Panc1 (cell line): ENCODE results near the gene TXNL1. TPM values are rescaled to one million over a fixed set of nuclear protein-coding genes. Genes with fewer than 3 reads are reported as not detected.

Source experiments
- ATAC-seq: fragments of 200-7000 bp; cut with Tn5 transposase; 2 replicates; pipeline ENCODE4 v1.9.1; 2020; ENCODE audit warnings: mild to moderate bottlenecking, moderate library complexity
- BruUV-seq: library from RNA; stranded (reverse); fragments of 400-500 nt; replicated peaks from 2 replicates; lab custom pipeline; 2021; lab: Mats Ljungman, UMichigan
- CTCF ChIA-PET: fragments of 300-600 bp; sonication (Branson Sonifier 250); formaldehyde crosslinking; loops from one replicate; lab custom pipeline; 2022; ENCODE audit warnings: antibody characterized with exemption; lab: Charles Lee
- POLR2A ChIA-PET: fragments of 300-600 bp; sonication (Branson Sonifier 250); formaldehyde crosslinking; loops from one replicate; lab custom pipeline; 2022; ENCODE audit warnings: antibody characterized with exemption; lab: Charles Lee
- DNase-seq: peaks from one replicate; pipeline ENCODE4 v3.0.0-alpha.2; 2010; ENCODE audit warnings: low read depth, low spot score
- H3K27ac ChIP-seq: 2 replicates; pipeline ENCODE4 v1.5.1; 2011; ENCODE audit warnings: mild to moderate bottlenecking, low read length, inconsistent platforms
- H3K27me3 ChIP-seq: fragments of 200-500 bp; sonication (Bioruptor generic); 2 replicates; pipeline ENCODE4 v1.6.0; 2014; ENCODE audit warnings: low read length, inconsistent platforms; ENCODE audit not compliant: control insufficient read depth, insufficient read depth
- H3K36me3 ChIP-seq: fragments of 200-500 bp; sonication (Bioruptor generic); 2 replicates; pipeline ENCODE4 v1.5.1; 2014; ENCODE audit warnings: inconsistent platforms, mild to moderate bottlenecking, low read length, moderate library complexity; ENCODE audit not compliant: control insufficient read depth, insufficient read depth
- H3K4me1 ChIP-seq: 2 replicates; pipeline ENCODE4 v1.5.1; 2011; ENCODE audit warnings: inconsistent platforms, mild to moderate bottlenecking, low read length, moderate library complexity; ENCODE audit not compliant: control insufficient read depth, insufficient read depth
- H3K4me3 ChIP-seq, 2 experiments: 2 replicates each; pipeline ENCODE4 v1.5.1; 2011 to 2012; ENCODE audit warnings: low read depth in 2 of 2, low read length in 2 of 2, mild to moderate bottlenecking in 2 of 2, inconsistent platforms in 1 of 2, moderate library complexity in 1 of 2
- H3K9me3 ChIP-seq: fragments of 200-500 bp; sonication (Bioruptor generic); 2 replicates; pipeline ENCODE4 v1.5.1; 2014; ENCODE audit warnings: low read depth, mild to moderate bottlenecking, inconsistent platforms, low read length, moderate library complexity; ENCODE audit not compliant: control insufficient read depth, insufficient read depth
- POLR2AphosphoS5 ChIP-seq: IDR thresholded peaks from 2 replicates; pipeline ENCODE4 v1.6.1; 2012; ENCODE audit warnings: mild to moderate bottlenecking, low read depth, low read length, moderate library complexity
- SIN3A ChIP-seq: IDR thresholded peaks from 2 replicates; pipeline ENCODE4 v1.6.1; 2012; ENCODE audit warnings: low read depth, mild to moderate bottlenecking, low read length, moderate library complexity, borderline replicate concordance; ENCODE audit not compliant: insufficient read depth
- TCF7L2 ChIP-seq: IDR thresholded peaks from 2 replicates; pipeline ENCODE4 v1.6.1; 2011; ENCODE audit warnings: mild to moderate bottlenecking, low read depth, low read length, inconsistent platforms
- in situ Hi-C: cut with HindIII; loops from 2 replicates; pipeline ENCODE4 v1.10.0; 2016; ENCODE audit warnings: low sequenced_read_pairs, low pct_unique_long_range_greater_than_20kb
- intact Hi-C: fragments of 100-400 bp; cut with micrococcal nuclease; formaldehyde crosslinking; loops from one replicate; pipeline ENCODE4 v1.10.0; 2022; ENCODE audit not compliant: unreplicated experiment
- total RNA-seq: library from RNA; stranded (reverse); gene quantifications from one replicate; pipeline ENCODE4 v1.2.1, GENCODE V29; 2021; ENCODE audit not compliant: unreplicated experiment
- TF ChIP-seq, protein P1 (sequence below): fragments of 450-650 bp; IDR thresholded peaks from 2 replicates; pipeline ENCODE4 v1.5.1; 2017; ENCODE audit warnings: mild to moderate bottlenecking
- TF ChIP-seq, protein P2 (sequence below), 2 experiments: IDR thresholded peaks; 2 replicates each; pipeline ENCODE4 v1.6.1; 2011 to 2012; ENCODE audit warnings: low read depth in 2 of 2, control low read depth in 1 of 2, low read length in 1 of 2, mild to moderate bottlenecking in 1 of 2, moderate library complexity in 1 of 2; ENCODE audit not compliant: insufficient read depth in 1 of 2

The TXNL1 gene
- total RNA-seq, 1 experiment from 2014 or later = 58.3 TPM

DNA sequence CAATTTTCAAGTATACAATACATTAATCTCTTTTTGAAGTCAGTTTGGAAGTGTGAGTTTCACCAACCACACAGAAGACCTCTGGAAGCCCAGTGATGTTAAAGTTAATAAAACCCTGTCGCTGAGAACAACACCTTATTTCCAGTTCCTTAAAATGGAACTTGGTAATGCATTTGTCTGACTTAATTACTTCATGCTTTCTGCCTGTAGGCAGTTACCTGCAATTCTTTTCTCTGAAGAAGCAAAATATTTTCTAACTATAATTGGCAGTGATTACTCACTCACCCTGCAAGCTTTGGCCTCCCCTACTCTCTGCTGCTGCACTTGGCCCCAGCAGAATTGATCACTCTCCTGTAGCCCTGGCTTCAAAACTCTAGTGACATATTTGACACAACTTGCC, 81.5 kb downstream of the TXNL1 start:
- H3K36me3 ChIP-seq = no peaks in the 10 kb centered on the region
- ChIA-PET CTCF (no interaction called here), POLR2A (no interaction called here)
- in situ Hi-C loops = no loop called here
- BruUV-seq = no TSS peak
- no peaks in the 10 kb centered on the region for H3K27me3 ChIP-seq
- H3K9me3 ChIP-seq = no peaks in the 10 kb centered on the region
- ATAC-seq (no peak), DNase-seq (no peak)
- no peaks in the 10 kb centered on the region for H3K4me1 ChIP-seq
- TF ChIP-seq, protein P1, sequence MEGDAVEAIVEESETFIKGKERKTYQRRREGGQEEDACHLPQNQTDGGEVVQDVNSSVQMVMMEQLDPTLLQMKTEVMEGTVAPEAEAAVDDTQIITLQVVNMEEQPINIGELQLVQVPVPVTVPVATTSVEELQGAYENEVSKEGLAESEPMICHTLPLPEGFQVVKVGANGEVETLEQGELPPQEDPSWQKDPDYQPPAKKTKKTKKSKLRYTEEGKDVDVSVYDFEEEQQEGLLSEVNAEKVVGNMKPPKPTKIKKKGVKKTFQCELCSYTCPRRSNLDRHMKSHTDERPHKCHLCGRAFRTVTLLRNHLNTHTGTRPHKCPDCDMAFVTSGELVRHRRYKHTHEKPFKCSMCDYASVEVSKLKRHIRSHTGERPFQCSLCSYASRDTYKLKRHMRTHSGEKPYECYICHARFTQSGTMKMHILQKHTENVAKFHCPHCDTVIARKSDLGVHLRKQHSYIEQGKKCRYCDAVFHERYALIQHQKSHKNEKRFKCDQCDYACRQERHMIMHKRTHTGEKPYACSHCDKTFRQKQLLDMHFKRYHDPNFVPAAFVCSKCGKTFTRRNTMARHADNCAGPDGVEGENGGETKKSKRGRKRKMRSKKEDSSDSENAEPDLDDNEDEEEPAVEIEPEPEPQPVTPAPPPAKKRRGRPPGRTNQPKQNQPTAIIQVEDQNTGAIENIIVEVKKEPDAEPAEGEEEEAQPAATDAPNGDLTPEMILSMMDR = no peak
- TF ChIP-seq TCF7L2 = no peak
- TF ChIP-seq, protein P2, sequence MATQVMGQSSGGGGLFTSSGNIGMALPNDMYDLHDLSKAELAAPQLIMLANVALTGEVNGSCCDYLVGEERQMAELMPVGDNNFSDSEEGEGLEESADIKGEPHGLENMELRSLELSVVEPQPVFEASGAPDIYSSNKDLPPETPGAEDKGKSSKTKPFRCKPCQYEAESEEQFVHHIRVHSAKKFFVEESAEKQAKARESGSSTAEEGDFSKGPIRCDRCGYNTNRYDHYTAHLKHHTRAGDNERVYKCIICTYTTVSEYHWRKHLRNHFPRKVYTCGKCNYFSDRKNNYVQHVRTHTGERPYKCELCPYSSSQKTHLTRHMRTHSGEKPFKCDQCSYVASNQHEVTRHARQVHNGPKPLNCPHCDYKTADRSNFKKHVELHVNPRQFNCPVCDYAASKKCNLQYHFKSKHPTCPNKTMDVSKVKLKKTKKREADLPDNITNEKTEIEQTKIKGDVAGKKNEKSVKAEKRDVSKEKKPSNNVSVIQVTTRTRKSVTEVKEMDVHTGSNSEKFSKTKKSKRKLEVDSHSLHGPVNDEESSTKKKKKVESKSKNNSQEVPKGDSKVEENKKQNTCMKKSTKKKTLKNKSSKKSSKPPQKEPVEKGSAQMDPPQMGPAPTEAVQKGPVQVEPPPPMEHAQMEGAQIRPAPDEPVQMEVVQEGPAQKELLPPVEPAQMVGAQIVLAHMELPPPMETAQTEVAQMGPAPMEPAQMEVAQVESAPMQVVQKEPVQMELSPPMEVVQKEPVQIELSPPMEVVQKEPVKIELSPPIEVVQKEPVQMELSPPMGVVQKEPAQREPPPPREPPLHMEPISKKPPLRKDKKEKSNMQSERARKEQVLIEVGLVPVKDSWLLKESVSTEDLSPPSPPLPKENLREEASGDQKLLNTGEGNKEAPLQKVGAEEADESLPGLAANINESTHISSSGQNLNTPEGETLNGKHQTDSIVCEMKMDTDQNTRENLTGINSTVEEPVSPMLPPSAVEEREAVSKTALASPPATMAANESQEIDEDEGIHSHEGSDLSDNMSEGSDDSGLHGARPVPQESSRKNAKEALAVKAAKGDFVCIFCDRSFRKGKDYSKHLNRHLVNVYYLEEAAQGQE (IDR thresholded peaks at IDR 0.05; ENCODE audit: insufficient read depth in 1 of 2, low read depth in 2 of 2, low read length in 1 of 2) = no peak
- TF ChIP-seq SIN3A = no peak
- no peak for TF ChIP-seq POLR2AphosphoS5
- no peak overlapping the region for H3K4me3 ChIP-seq
- intact Hi-C loops = no loop called here
- no peak overlapping the region for H3K27ac ChIP-seq

DNA sequence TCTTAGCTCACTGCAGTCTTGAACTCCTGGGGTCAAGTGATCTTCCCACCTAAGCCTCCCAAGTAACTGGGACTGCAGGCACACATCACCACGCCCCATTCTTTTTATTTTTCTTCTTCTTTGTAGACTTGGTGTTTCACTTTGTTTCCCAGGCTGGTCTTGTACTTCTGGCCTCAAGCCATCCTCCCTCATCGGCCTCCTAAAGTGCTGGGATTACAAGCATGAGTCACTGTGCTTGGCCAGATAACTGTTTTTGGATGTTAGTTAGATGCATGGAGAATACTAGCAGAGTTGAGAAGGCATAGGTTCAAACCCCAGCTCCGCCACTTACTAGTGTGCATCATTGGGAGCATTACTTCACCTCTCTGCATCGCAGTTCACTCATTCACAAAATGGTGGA, 88.3 kb downstream of the TXNL1 start:
- Histone ChIP-seq H3K9me3 (no peaks in the 10 kb centered on the region), H3K27me3 (no peaks in the 10 kb centered on the region), H3K4me3 (no peak overlapping the region), H3K4me1 (no peaks in the 10 kb centered on the region), H3K27ac (no peak overlapping the region), H3K36me3 (no peaks in the 10 kb centered on the region)
- no peak for ATAC-seq
- in situ Hi-C loops (no loop called here), intact Hi-C loops (no loop called here)
- DNase-seq = no peak
- BruUV-seq = no TSS peak
- ChIA-PET POLR2A (no interaction called here), CTCF (no interaction called here)
- TF ChIP-seq SIN3A (no peak), POLR2AphosphoS5 (no peak), TCF7L2 (no peak)
- TF ChIP-seq, protein P2 (IDR thresholded peaks at IDR 0.05; ENCODE audit: insufficient read depth in 1 of 2, low read depth in 2 of 2, low read length in 1 of 2) = no peak
- TF ChIP-seq, protein P1 = no peak

Other genes starting within 250 kb of the TXNL1 start
- gene WDR7, start 12.8 kb upstream of the TXNL1 start, total RNA-seq = 12.3 TPM